OCI-LY3 (cell line): ENCODE data around the gene MGAT4A.

ENCODE experiments used
- H2AFZ ChIP-seq: fragments of 200-600, 300-600 bp; shearing (Covaris generic); 2 replicates; pipeline ENCODE4 v1.6.0; 2014; ENCODE audit warnings: antibody characterized with exemption, low read depth, low read length
- H3K27ac ChIP-seq: fragments of 200-600, 300-600 bp; sonication (generic); 2 replicates; pipeline ENCODE4 v1.5.1; 2014; ENCODE audit warnings: mild to moderate bottlenecking, low read length, moderate library complexity, mixed read lengths
- H3K27me3 ChIP-seq: fragments of 200-600, 300-600 bp; sonication (generic); 2 replicates; pipeline ENCODE4 v1.6.1; 2014; ENCODE audit warnings: low read depth, low read length, mixed read lengths
- H3K36me3 ChIP-seq: fragments of 200-600, 300-600 bp; sonication (generic); replicated peaks from 2 replicates; pipeline ENCODE3; 2014; ENCODE audit warnings: low read depth, low read length, mixed read lengths
- H3K4me1 ChIP-seq: fragments of 300-600, 200-600 bp; sonication (generic); 2 replicates; pipeline ENCODE4 v1.6.1; 2014; ENCODE audit warnings: low read length, mixed read lengths
- H3K4me2 ChIP-seq: fragments of 200-600, 300-600 bp; sonication (generic); 2 replicates; pipeline ENCODE4 v1.6.1; 2014; ENCODE audit warnings: low read length, mixed read lengths
- H3K4me3 ChIP-seq: fragments of 300-600, 200-600 bp; sonication (generic); 2 replicates; pipeline ENCODE4 v1.5.1; 2014; ENCODE audit warnings: antibody characterized with exemption, mild to moderate bottlenecking, low read length, moderate library complexity
- H3K79me2 ChIP-seq: fragments of 300-600, 200-600 bp; shearing (Covaris generic); 2 replicates; pipeline ENCODE4 v1.6.1; 2014; ENCODE audit warnings: mild to moderate bottlenecking, low read length, mixed read lengths
- H3K9ac ChIP-seq: fragments of 300-600, 200-600 bp; shearing (Covaris generic); 2 replicates; pipeline ENCODE4 v1.6.0; 2014; ENCODE audit warnings: mild to moderate bottlenecking, low read length, moderate library complexity
- H3K9me3 ChIP-seq: fragments of 200-600, 300-600 bp; shearing (Covaris generic); 2 replicates; pipeline ENCODE4 v1.6.1; 2014; ENCODE audit warnings: low read length, mixed read lengths; ENCODE audit not compliant: insufficient read depth
- H4K20me1 ChIP-seq: fragments of 200-600, 300-600 bp; sonication (generic); 2 replicates; pipeline ENCODE4 v1.6.1; 2016; ENCODE audit warnings: low read length, mixed read lengths; ENCODE audit not compliant: insufficient read depth
- EZH2phosphoT487 ChIP-seq: fragments of 200-600 bp; shearing (Covaris generic); IDR thresholded peaks from 2 replicates; pipeline ENCODE4 v1.6.1; 2018; ENCODE audit warnings: antibody characterized with exemption, mixed run types, low read depth
- TF ChIP-seq, protein P1 (sequence below): fragments of 200-600, 300-600 bp; sonication (generic); IDR thresholded peaks from 2 replicates; pipeline ENCODE4 v1.5.1; 2014; ENCODE audit warnings: antibody characterized with exemption, low read length, low read depth

MGAT4A gene

GRCh38 chr2:98580656-98581284, 150.2 kb downstream of the MGAT4A start:
- no peaks in the 10 kb centered on the region for H3K27me3 ChIP-seq
- no peaks in the 10 kb centered on the region for H3K36me3 ChIP-seq
- H3K79me2 ChIP-seq = no peaks in the 10 kb centered on the region
- no peak overlapping the region for H3K4me2 ChIP-seq
- peaks cover 5% of the 10 kb centered on the region; the same call in 1 of the 2 replicates for H3K4me1 ChIP-seq
- TF ChIP-seq, protein P1, sequence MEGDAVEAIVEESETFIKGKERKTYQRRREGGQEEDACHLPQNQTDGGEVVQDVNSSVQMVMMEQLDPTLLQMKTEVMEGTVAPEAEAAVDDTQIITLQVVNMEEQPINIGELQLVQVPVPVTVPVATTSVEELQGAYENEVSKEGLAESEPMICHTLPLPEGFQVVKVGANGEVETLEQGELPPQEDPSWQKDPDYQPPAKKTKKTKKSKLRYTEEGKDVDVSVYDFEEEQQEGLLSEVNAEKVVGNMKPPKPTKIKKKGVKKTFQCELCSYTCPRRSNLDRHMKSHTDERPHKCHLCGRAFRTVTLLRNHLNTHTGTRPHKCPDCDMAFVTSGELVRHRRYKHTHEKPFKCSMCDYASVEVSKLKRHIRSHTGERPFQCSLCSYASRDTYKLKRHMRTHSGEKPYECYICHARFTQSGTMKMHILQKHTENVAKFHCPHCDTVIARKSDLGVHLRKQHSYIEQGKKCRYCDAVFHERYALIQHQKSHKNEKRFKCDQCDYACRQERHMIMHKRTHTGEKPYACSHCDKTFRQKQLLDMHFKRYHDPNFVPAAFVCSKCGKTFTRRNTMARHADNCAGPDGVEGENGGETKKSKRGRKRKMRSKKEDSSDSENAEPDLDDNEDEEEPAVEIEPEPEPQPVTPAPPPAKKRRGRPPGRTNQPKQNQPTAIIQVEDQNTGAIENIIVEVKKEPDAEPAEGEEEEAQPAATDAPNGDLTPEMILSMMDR = no peak
- no peak for TF ChIP-seq EZH2phosphoT487
- no peaks in the 10 kb centered on the region for H4K20me1 ChIP-seq
- no peak overlapping the region for H3K9ac ChIP-seq
- H2AFZ ChIP-seq = no peak overlapping the region
- H3K4me3 ChIP-seq = no peak overlapping the region
- H3K27ac ChIP-seq = no peak overlapping the region
- H3K9me3 ChIP-seq = no peaks in the 10 kb centered on the region

DNA sequence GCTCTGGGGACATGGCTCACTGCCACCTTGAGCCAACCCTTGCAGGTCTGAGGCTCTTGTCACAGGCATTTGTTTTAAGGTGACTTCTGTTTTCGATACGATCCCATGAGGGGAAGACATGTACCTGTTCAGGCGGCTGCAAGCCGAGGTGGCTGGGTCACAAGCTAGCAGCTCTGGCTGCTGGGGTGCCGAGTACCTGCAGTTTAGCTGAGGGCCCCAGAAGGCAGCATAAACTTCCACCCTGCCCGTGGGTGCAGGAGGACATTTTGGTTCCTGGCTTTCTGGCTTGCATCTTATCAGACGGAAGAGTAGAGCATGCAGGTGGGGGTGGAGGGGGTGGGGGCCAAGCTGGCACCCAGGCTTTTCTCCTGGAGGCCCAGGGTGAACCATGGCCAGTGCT, 151.0 kb downstream of the MGAT4A start:
- H3K4me1 ChIP-seq = peaks cover 5% of the 10 kb centered on the region; the same call in 1 of the 2 replicates
- TF ChIP-seq, protein P1 = no peak
- TF ChIP-seq EZH2phosphoT487 = no peak

GRCh38 chr2:98578231-98578630, 152.7 kb downstream of the MGAT4A start:
- no peaks in the 10 kb centered on the region for H3K36me3 ChIP-seq

More for the DNA sequence above, 151.0 kb downstream of the MGAT4A start:
- Histone ChIP-seq H3K9me3 (no peaks in the 10 kb centered on the region), H3K79me2 (no peaks in the 10 kb centered on the region), H2AFZ (no peak overlapping the region), H3K27me3 (no peaks in the 10 kb centered on the region), H3K36me3 (no peaks in the 10 kb centered on the region), H3K27ac (no peak overlapping the region), H3K4me3 (no peak overlapping the region), H4K20me1 (no peaks in the 10 kb centered on the region), H3K4me2 (no peak overlapping the region), H3K9ac (no peak overlapping the region)

GRCh38 chr2:98577313-98577712, 153.6 kb downstream of the MGAT4A start:
- H2AFZ ChIP-seq = no peak overlapping the region
- no peak overlapping the region for H3K9ac ChIP-seq
- TF ChIP-seq, protein P1 = no peak
- TF ChIP-seq EZH2phosphoT487 = no peak
- H3K36me3 ChIP-seq = no peaks in the 10 kb centered on the region
- H3K27me3 ChIP-seq = no peaks in the 10 kb centered on the region
- no peak overlapping the region for H3K4me2 ChIP-seq
- peaks cover 5% of the 10 kb centered on the region; the same call in 1 of the 2 replicates for H3K4me1 ChIP-seq
- H3K79me2 ChIP-seq = no peaks in the 10 kb centered on the region
- no peak overlapping the region for H3K27ac ChIP-seq
- H4K20me1 ChIP-seq = no peaks in the 10 kb centered on the region
- no peaks in the 10 kb centered on the region for H3K9me3 ChIP-seq
- H3K4me3 ChIP-seq = no peak overlapping the region

More at GRCh38 chr2:98578231-98578630, 152.7 kb downstream of the MGAT4A start:
- H3K27me3 ChIP-seq = no peaks in the 10 kb centered on the region
- H4K20me1 ChIP-seq = no peaks in the 10 kb centered on the region
- peaks cover 5% of the 10 kb centered on the region; the same call in 1 of the 2 replicates for H3K4me1 ChIP-seq
- no peak overlapping the region for H3K4me2 ChIP-seq
- H3K4me3 ChIP-seq = no peak overlapping the region
- no peak overlapping the region for H3K27ac ChIP-seq
- TF ChIP-seq, protein P1 = no peak
- no peak for TF ChIP-seq EZH2phosphoT487
- H3K79me2 ChIP-seq = no peaks in the 10 kb centered on the region
- no peaks in the 10 kb centered on the region for H3K9me3 ChIP-seq
- no peak overlapping the region for H3K9ac ChIP-seq
- no peak overlapping the region for H2AFZ ChIP-seq
